Measurements from ENCODE around the gene TBPL2.
"Not testable (repeated sequence)": the region's sequence is repeated elsewhere in the genome, so short reads cannot be mapped to it uniquely, and the experiment has no call there.

The TBPL2 gene

GRCh38 chr14:55404173-55404854 is 36.1 kb downstream of the TBPL2 start:
- no peak for DNase-seq (ENCODE audit: low spot score)

GRCh38 chr14:55401751-55402150 is 38.7 kb downstream of the TBPL2 start:
- no peak for DNase-seq (ENCODE audit: low spot score)

GRCh38 chr14:55399852-55400251 is 40.6 kb downstream of the TBPL2 start:
- DNase-seq (ENCODE audit: low spot score) = no peak

- DNase-seq (ENCODE audit: low spot score) = no peak
Observed at GRCh38 chr14:55399183-55399582, 41.2 kb downstream of the TBPL2 start.

GRCh38 chr14:55398679-55399078 is 41.7 kb downstream of the TBPL2 start:
- no peak for DNase-seq (ENCODE audit: low spot score)

GRCh38 chr14:55389330-55389729 is 51.1 kb downstream of the TBPL2 start:
- DNase-seq (ENCODE audit: low spot score) = no peak

GRCh38 chr14:55388160-55388559 is 52.3 kb downstream of the TBPL2 start:
- no peak for DNase-seq (ENCODE audit: low spot score)

GRCh38 chr14:55387121-55387520 is 53.3 kb downstream of the TBPL2 start:
- DNase-seq (ENCODE audit: low spot score) = no peak

- DNase-seq (ENCODE audit: low spot score) = no peak
Observed at GRCh38 chr14:55386037-55386808, 54.2 kb downstream of the TBPL2 start.

GRCh38 chr14:55384536-55384935 is 55.9 kb downstream of the TBPL2 start:
- no peak for DNase-seq (ENCODE audit: low spot score)

- DNase-seq (ENCODE audit: low spot score) = no peak
Observed at GRCh38 chr14:55383541-55384140, 56.8 kb downstream of the TBPL2 start.

GRCh38 chr14:55383056-55383466 is 57.4 kb downstream of the TBPL2 start:
- DNase-seq (ENCODE audit: low spot score) = not testable (repeated sequence)

- DNase-seq (ENCODE audit: low spot score) = no peak
Observed at GRCh38 chr14:55382483-55382882, 57.9 kb downstream of the TBPL2 start.

- no peak for DNase-seq (ENCODE audit: low spot score)
Observed at GRCh38 chr14:55381561-55381960, 58.9 kb downstream of the TBPL2 start.

- DNase-seq (ENCODE audit: low spot score) = no peak
Observed at GRCh38 chr14:55381040-55381439, 59.4 kb downstream of the TBPL2 start.

GRCh38 chr14:55377236-55377635 is 63.2 kb downstream of the TBPL2 start:
- no peak for DNase-seq (ENCODE audit: low spot score)

GRCh38 chr14:55374771-55375170 is 65.6 kb downstream of the TBPL2 start:
- DNase-seq (ENCODE audit: low spot score) = no peak

GRCh38 chr14:55373784-55374705 is 66.4 kb downstream of the TBPL2 start:
- no peak for DNase-seq (ENCODE audit: low spot score)

- no peak for DNase-seq (ENCODE audit: low spot score)
Observed at GRCh38 chr14:55372825-55373224, 67.6 kb downstream of the TBPL2 start.

- DNase-seq (ENCODE audit: low spot score) = no peak
Observed at GRCh38 chr14:55372423-55372822, 68.0 kb downstream of the TBPL2 start.

GRCh38 chr14:55370883-55371455 is 69.4 kb downstream of the TBPL2 start:
- DNase-seq (ENCODE audit: low spot score) = no peak

GRCh38 chr14:55366271-55366670 is 74.1 kb downstream of the TBPL2 start:
- no peak for DNase-seq (ENCODE audit: low spot score)

All from left forelimb (tissue), 1 donor.